Brain pericyte (primary cell): ENCODE data around the gene SYTL3.

Experiments used
- DNase-seq: peaks from one replicate; pipeline ENCODE4 v3.0.0-alpha.2; 2012; ENCODE audit warnings: low read depth, low spot score

Gene SYTL3

GRCh38 chr6:158758941-158759479, 109.2 kb downstream of the SYTL3 start:
- DNase-seq: no peak

GRCh38 chr6:158759966-158760617, 110.2 kb downstream of the SYTL3 start:
- no peak for DNase-seq

GRCh38 chr6:158760618-158761250, 110.9 kb downstream of the SYTL3 start:
- DNase-seq: no peak

- DNase-seq: no peak
These were observed 111.9 kb downstream of the SYTL3 start for GRCh38 chr6:158761746-158762145.

- no peak for DNase-seq
These were observed 113.1 kb downstream of the SYTL3 start for GRCh38 chr6:158762787-158763433.

DNA sequence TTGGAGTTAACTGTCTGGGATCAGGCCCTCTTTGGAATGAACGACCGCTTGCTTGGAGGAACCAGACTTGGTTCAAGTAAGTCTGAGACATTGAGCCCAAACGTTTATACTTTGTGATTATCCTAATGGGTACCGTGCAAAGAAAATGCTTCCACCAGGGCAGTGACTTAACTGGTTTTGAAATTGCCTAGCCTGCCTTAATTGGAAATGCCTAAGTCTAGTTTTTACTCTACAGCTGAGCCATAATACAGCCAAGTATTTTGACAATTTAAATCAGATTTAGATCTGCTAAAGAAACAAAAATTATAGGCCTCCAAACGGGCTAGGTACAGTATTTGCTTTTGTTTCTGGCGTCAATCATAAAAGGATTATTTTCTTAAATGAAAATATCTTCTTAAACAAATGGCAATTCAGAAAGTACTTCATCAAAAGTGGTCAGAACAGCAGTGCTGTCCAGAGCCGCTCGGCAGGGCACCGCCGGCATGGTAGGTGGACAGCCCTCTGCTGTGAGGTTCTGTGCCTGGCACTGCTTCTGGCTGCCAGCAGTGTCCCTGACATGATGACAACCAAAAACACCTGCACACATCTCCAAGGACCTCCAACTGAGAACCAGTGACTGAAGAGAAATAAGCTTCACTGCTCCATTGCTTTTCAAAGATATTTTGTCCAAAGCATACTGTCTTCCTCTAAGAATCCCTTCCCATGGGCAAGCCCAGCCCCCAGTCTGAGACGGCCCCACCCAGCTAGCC, 113.8 kb downstream of the SYTL3 start:
- DNase-seq: no peak

GRCh38 chr6:158764183-158764849, 114.5 kb downstream of the SYTL3 start:
- DNase-seq: no peak

DNA sequence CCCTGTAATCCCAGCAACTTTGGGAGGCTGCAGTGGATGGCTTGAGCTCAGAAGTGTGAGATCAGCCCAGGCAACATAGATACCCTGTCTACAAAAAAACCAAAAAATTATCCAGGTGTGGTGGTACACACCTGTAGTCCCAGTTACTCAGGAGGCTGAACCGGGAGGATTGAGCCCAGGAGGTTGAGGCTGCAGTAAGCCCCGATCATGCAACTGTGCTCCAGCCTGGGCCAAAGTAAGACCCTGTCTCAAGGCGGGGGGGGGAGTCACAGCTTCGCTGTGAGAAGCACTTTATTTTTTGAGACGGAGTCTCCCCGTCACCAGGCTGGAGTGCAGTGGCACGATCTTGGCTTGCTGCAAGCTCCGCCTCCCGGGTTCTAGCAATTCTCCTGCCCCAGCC, 115.1 kb downstream of the SYTL3 start:
- DNase-seq: no peak

DNA sequence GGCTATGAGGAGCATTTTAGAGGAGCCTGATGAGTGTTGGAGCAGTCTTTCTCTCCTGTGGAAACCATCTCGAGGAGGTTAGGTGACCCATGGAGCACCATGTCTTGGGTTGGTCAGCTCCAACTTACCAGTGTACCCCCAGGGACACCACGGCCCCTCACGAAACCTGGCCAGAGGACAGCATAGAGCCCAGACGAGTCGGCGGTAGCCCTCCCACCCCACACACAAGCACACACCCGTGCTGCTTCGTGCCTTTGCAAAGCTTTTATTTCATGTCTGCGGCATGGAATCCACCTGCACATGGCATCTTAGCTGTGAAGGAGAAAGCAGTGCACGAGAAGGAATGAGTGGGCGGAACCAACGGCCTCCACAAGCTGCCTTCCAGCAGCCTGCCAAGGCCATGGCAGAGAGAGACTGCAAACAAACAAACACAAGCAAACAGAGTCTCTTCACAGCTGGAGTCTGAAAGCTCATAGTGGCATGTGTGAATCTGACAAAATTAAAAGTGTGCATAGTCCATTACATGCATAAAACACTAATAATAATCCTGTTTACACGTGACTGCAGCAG, 115.7 kb downstream of the SYTL3 start:
- DNase-seq: no peak

- no peak for DNase-seq
These were observed 117.0 kb downstream of the SYTL3 start for GRCh38 chr6:158766621-158767455.

DNA sequence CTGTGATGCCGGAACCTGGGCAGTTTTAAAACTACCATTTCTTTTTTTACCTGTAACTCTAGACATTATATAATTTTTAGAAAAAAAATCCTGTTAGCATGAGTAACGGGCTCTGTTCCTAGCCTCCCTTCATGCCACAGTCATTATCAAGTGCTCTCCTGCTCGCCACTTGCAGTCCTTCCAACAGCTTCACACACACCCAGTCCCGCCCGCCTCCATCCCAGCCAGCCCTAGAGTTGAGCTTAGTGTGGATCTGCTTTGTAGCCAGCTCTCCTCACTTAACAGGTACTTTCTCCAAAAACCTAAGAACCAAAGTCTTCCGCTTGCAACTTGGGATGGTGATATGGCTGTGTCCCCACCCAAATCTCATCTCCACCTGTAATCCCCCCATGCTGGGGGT, 117.9 kb downstream of the SYTL3 start:
- no peak for DNase-seq

DNA sequence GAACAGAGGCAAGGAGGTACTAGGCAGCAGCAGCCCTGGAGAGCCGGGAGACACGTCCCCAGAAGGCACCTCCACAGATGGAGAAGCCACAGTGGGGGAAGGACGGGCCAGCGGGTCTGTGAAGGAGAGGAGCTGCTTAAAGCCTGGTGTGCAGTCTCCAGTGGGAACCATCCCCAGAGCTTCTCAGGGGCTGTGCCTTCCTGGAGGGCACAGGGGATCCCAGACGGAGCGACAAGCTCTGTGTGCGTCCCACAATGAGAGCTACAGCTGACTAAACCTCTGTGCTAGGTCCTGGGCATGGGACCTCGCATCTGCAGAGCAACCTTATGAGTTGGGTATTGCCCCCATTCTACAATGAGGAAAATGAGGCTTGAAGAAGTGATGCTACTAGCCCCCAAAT, 118.6 kb downstream of the SYTL3 start:
- no peak for DNase-seq

- no peak for DNase-seq
These were observed 119.4 kb downstream of the SYTL3 start for GRCh38 chr6:158769234-158769770.

DNA sequence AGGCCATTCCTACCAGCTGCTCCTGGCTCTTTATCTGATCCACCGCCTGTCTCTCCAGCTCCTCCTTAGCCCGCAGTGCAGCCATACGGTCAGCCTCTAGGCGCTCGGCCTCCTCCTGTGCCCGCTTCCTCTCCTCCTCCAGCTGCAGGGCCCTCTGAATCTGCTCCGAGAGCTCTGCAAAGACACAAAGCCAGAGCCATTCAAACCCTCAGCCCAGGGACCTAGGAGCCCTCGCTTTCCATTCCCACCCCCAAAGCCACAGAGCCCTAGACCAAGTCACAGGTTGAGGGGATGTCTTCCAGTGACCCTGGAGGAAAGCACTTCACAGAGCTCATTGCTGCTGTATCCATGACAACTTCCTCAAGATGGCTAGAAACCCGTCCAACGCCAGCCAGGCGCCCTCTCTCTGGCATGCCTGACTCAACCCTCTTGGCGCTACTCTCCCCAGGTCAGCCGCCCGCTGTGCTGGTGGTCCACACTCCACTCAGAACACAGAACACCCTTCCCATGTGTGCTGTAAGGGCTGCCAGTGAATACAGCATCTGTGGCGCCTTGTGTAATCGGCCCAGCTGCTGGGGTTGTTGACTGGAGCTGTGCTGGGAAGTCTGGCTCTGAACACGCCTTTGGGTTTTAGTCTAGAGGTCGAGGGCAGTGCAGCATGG, 120.0 kb downstream of the SYTL3 start:
- DNase-seq: peak; percentile 53

DNA sequence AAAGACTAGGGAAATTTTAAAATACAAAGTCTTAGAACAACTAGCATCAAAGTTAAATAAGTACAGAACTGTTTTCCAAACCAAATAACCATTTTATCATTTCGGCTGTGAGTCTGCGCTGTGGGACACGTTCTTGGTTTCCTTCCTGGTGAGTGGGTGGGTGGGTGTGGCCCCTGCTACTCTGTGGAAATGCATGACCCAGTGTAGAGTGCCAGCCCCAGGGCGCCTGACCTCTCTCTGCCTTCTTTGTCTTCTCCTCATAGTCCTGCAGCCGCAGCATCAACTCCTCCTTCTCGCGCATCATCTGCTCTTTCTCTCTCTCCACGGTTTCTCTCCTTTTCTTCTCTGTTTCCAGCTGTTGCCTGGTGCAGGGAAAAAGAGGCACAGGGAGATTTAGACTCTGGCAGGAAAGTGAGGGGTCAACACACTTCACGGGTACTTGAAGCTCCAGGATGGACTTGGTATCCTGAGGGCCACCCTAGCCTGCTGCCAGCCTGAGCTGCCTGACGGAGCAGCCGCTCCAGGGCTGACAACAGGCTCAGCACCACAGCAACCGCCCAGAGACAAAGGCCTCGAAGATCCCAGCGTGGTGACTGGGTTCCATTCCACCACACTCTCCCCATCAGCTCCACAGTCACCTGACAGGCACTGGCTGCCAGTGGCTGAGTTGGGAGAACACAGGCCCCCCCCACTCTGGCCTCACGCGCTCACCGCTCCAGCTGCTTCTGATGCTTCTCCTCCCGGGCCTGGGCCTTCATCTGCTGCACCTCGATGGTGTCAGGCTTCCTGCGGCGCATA, 120.9 kb downstream of the SYTL3 start:
- DNase-seq: no peak

DNA sequence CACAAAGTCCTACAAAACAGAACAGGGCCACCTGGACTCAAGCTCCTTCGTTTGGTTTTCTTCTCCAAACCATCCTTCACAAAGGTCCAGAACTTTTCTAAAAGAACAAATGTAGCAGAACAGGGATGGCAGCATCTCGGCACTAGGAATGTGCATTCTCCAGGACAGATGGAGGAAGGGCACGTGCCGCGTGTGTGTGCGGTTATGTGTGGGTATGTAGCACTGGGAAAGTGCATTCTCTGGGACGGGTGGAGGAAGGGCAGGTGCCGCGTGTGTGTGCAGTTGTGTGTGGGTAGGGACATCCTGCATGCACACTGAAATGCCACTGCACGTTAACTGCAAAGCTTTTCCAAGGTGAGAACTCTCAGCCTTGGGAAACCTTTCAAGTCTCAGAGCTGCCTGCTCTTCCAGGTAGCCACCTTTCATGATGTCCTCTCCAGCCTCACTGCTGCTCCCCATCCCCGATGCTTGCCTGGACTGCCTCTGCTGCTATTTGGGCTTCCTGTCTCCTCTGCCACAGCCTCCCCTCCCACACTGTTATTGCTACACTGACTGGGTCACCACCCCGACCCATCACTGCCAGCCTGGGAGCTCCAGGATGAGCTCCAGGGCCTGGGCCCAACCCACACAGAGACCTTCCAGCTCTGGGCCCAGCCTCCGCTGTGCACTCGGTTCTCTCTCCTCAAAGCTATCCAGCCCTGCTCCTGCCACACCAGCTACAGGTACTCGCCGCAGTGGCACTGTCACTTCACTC, 121.7 kb downstream of the SYTL3 start:
- DNase-seq: no peak

DNA sequence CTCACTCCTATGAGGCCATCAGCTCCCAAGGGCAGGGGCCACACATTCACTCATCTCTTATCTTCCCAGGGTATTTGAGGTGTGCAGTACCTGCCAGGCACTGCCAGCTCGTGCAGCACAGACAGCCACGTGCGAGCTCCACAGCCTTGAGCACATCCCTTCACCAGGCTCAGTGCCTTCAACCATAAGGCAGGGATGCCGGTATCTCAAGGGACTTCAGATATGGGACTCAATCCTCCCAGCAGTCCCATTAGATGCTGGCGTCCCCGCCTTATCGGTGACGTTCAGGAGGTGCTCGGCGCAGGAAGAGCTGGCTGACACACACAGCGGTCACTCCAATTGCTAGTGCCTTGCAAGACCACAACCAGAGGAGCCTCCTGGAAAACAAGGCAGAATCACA, 122.3 kb downstream of the SYTL3 start:
- no peak for DNase-seq

GRCh38 chr6:158772851-158773371, 123.1 kb downstream of the SYTL3 start:
- DNase-seq: no peak
